ENCODE results near the gene TRMU. TPM values are rescaled to one million over a fixed set of nuclear protein-coding genes. Genes with fewer than 3 reads are reported as not detected.

The TRMU gene
- total and polyA plus RNA-seq, 10 donors: 23.7 to 59.6 (median 43.3) TPM

- 75 to 93% (median 88%) methylated on average over 11 to 19 of the region's 19 CpGs for WGBS, 5 donors
These were observed 30.8 kb downstream of the TRMU start for GRCh38 chr22:46366327-46366731.

DNA sequence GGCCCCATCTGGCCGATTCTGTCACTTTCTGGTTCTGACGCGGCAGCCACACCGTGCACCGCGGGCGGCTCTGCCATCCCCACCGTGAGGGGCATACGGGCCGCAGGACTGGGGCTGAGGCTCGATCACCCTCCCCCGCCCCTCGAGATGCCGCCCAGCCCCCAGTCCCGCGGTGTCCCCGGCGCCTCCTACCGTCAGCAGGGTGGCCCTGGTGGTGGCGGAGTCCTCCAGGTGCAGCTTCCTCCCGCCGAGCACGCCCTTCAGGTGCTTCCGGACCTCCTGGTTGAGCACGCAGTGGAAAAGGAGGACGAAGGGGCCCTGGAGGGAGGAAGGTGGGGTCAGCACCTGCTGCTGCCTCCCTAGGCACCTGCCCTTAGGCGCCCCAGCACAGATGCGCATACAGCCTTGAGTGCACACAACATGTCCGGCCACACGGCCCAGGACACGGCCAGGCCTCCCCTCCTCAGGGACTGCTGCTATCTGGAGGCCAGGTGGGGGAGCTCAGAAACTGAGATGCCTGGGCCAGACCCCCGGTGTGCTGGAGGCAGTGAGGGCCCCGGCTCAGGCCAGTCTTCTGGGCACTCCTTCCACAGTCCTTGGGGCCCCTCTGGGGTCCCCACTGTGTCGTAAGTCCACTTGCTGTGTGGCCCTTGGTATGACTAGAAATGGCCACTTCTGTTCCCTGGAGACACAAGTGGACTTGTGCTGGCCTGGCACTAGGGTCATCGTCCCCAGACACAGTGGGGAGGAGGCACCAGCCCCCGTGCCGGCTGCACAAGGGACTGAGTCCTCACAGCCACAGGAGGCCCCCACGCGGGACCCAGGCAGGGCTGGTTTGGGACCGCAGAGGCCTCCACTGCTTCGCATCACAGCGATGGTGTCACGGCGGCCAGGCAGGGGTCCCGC lies 31.5 kb downstream of the TRMU start:
- TF ChIP-seq POLR2A (IDR thresholded peaks at IDR 0.05): no peak
- TF ChIP-seq POLR2AphosphoS5 (IDR thresholded peaks at IDR 0.05): peak in 2 of 3 donors; percentile 70 to 76
- peaks cover 0 to 41% (median 12%) of the 10 kb centered on the region in 7 donors for H3K27me3 ChIP-seq (replicated peaks in 1 of 7)
- peak; percentile 80 for DNase-seq
- peaks cover 0 to 30% (median 0%) of the 10 kb centered on the region in 6 donors for H3K36me3 ChIP-seq
- no peaks in the 10 kb centered on the region for H3K9me3 ChIP-seq
- intact Hi-C loops (cut with DNase I; ENCODE audit: low total_unique reads): loop anchor here (5.0 kb wide), 1 partner anchor 175 kb away; no protein-coding TSS in a partner anchor
- peak overlapping the region in 1 of 8 donors; percentile 47 for H3K27ac ChIP-seq
- WGBS, 5 donors: 51 to 74% (median 59%) methylated on average over 36 to 45 of the region's 45 CpGs
- H3K4me1 ChIP-seq: peaks cover 0 to 23% (median 8%) of the 10 kb centered on the region in 6 donors
- H3K4me3 ChIP-seq: peak overlapping the region in 2 of 8 donors; percentile 20 to 52

More at GRCh38 chr22:46366327-46366731, 30.8 kb downstream of the TRMU start:
- intact Hi-C loops (cut with DNase I; ENCODE audit: low total_unique reads): loop anchor here (5.0 kb wide), 1 partner anchor 176 kb away; no protein-coding TSS in a partner anchor
- Histone ChIP-seq H3K27me3 (replicated peaks in 1 of 7) (peaks cover 0 to 41% (median 12%) of the 10 kb centered on the region in 7 donors), H3K4me1 (peaks cover 0 to 22% (median 8%) of the 10 kb centered on the region in 6 donors), H3K9me3 (no peaks in the 10 kb centered on the region), H3K4me3 (peak overlapping the region in 1 of 8 donors; percentile 52), H3K36me3 (peaks cover 0 to 30% (median 0%) of the 10 kb centered on the region in 6 donors), H3K27ac (peak overlapping the region in 1 of 8 donors; percentile 47)
- TF ChIP-seq POLR2AphosphoS5 (IDR thresholded peaks at IDR 0.05) (no peak), CTCF (IDR thresholded peaks at IDR 0.05 in 8 of 11, conservative IDR thresholded peaks at IDR 0.05 in 3 of 11) (no peak), POLR2A (IDR thresholded peaks at IDR 0.05) (no peak)
- DNase-seq: peak; percentile 72

GRCh38 chr22:46367707-46368191 lies 32.2 kb downstream of the TRMU start:
- Histone ChIP-seq H3K9me3 (no peaks in the 10 kb centered on the region), H3K4me3 (peak overlapping the region in 2 of 8 donors; percentile 20 to 52), H3K27me3 (replicated peaks in 1 of 7) (peaks cover 0 to 44% (median 12%) of the 10 kb centered on the region in 7 donors), H3K27ac (peak overlapping the region in 1 of 8 donors; percentile 47), H3K4me1 (peaks cover 0 to 25% (median 8%) of the 10 kb centered on the region in 6 donors), H3K36me3 (peaks cover 0 to 32% (median 0%) of the 10 kb centered on the region in 6 donors)
- intact Hi-C loops (cut with DNase I; ENCODE audit: low total_unique reads): loop anchor here (5.0 kb wide), 1 partner anchor 175 kb away; no protein-coding TSS in a partner anchor
- DNase-seq: peak; percentile 92
- WGBS, 5 donors: 34 to 61% (median 37%) methylated on average over 12 to 19 of the region's 19 CpGs
- TF ChIP-seq CTCF (IDR thresholded peaks at IDR 0.05 in 8 of 11, conservative IDR thresholded peaks at IDR 0.05 in 3 of 11) (peak; percentile 76 to 93 (median 83)), POLR2AphosphoS5 (IDR thresholded peaks at IDR 0.05) (peak in 2 of 3 donors; percentile 25 to 52), POLR2A (IDR thresholded peaks at IDR 0.05) (no peak)

GRCh38 chr22:46368422-46368821 lies 32.9 kb downstream of the TRMU start:
- H3K4me1 ChIP-seq: peaks cover 0 to 32% (median 8%) of the 10 kb centered on the region in 6 donors
- no peak for DNase-seq
- H3K36me3 ChIP-seq: peaks cover 0 to 25% (median 0%) of the 10 kb centered on the region in 6 donors
- no peak for TF ChIP-seq POLR2AphosphoS5 (IDR thresholded peaks at IDR 0.05)
- TF ChIP-seq CTCF (IDR thresholded peaks at IDR 0.05 in 8 of 11, conservative IDR thresholded peaks at IDR 0.05 in 3 of 11): no peak
- TF ChIP-seq POLR2A (IDR thresholded peaks at IDR 0.05): no peak
- 74 to 85% (median 80%) methylated on average over 12 of the region's 12 CpGs for WGBS, 5 donors
- intact Hi-C loops (cut with DNase I; ENCODE audit: low total_unique reads): loop anchor here (5.0 kb wide), 1 partner anchor 174 kb away; no protein-coding TSS in a partner anchor
- peaks cover 0 to 49% (median 12%) of the 10 kb centered on the region in 7 donors for H3K27me3 ChIP-seq (replicated peaks in 1 of 7)
- no peak overlapping the region for H3K27ac ChIP-seq
- H3K9me3 ChIP-seq: no peaks in the 10 kb centered on the region
- H3K4me3 ChIP-seq: no peak overlapping the region
